GM20431 (cell line): Measurements from ENCODE around the gene CRIM1.

Experiments used
- in situ Hi-C: fragments of 300-500 bp; cut with MseI, MboI; formaldehyde crosslinking; loops from one replicate; pipeline ENCODE4 v1.15.0; 2020; ENCODE audit warnings: low sequenced_read_pairs; ENCODE audit not compliant: unreplicated experiment

CRIM1 gene

GRCh38 chr2:36445185-36445866 lies 89.7 kb downstream of the CRIM1 start:
- in situ Hi-C loops: no loop called here

- in situ Hi-C loops: no loop called here
Measured at GRCh38 chr2:36446294-36446693, 90.7 kb downstream of the CRIM1 start.

GRCh38 chr2:36449213-36449612 lies 93.6 kb downstream of the CRIM1 start:
- in situ Hi-C loops: no loop called here

- in situ Hi-C loops: no loop called here
Measured at GRCh38 chr2:36449943-36450392, 94.4 kb downstream of the CRIM1 start.

- in situ Hi-C loops: no loop called here
Measured at GRCh38 chr2:36450466-36451196, 95.1 kb downstream of the CRIM1 start.

- in situ Hi-C loops: no loop called here
Measured at GRCh38 chr2:36451512-36451911, 95.9 kb downstream of the CRIM1 start.

GRCh38 chr2:36452260-36452659 lies 96.7 kb downstream of the CRIM1 start:
- in situ Hi-C loops: no loop called here

GRCh38 chr2:36453652-36454051 lies 98.1 kb downstream of the CRIM1 start:
- in situ Hi-C loops: no loop called here

GRCh38 chr2:36455011-36455410 lies 99.4 kb downstream of the CRIM1 start:
- in situ Hi-C loops: no loop called here

- in situ Hi-C loops: no loop called here
Measured at GRCh38 chr2:36455788-36456187, 100.2 kb downstream of the CRIM1 start.

GRCh38 chr2:36456227-36457175 lies 100.9 kb downstream of the CRIM1 start:
- in situ Hi-C loops: no loop called here

GRCh38 chr2:36458106-36458505 lies 102.5 kb downstream of the CRIM1 start:
- in situ Hi-C loops: no loop called here

GRCh38 chr2:36459725-36460137 lies 104.2 kb downstream of the CRIM1 start:
- in situ Hi-C loops: no loop called here

- in situ Hi-C loops: no loop called here
Measured at GRCh38 chr2:36461039-36461681, 105.6 kb downstream of the CRIM1 start.

- in situ Hi-C loops: no loop called here
Measured at GRCh38 chr2:36462311-36462935, 106.8 kb downstream of the CRIM1 start.

GRCh38 chr2:36463365-36463764 lies 107.8 kb downstream of the CRIM1 start:
- in situ Hi-C loops: no loop called here

- in situ Hi-C loops: no loop called here
Measured at GRCh38 chr2:36464006-36464721, 108.6 kb downstream of the CRIM1 start.

GRCh38 chr2:36466135-36466534 lies 110.6 kb downstream of the CRIM1 start:
- in situ Hi-C loops: no loop called here
